ENCODE measurements around the gene BTBD1. TPM values are rescaled to one million over a fixed set of nuclear protein-coding genes. Genes with fewer than 3 reads are reported as not detected.

Gene BTBD1
- total RNA-seq, 2 donors from 2014 or later, result 56.7 to 63.6 TPM

DNA sequence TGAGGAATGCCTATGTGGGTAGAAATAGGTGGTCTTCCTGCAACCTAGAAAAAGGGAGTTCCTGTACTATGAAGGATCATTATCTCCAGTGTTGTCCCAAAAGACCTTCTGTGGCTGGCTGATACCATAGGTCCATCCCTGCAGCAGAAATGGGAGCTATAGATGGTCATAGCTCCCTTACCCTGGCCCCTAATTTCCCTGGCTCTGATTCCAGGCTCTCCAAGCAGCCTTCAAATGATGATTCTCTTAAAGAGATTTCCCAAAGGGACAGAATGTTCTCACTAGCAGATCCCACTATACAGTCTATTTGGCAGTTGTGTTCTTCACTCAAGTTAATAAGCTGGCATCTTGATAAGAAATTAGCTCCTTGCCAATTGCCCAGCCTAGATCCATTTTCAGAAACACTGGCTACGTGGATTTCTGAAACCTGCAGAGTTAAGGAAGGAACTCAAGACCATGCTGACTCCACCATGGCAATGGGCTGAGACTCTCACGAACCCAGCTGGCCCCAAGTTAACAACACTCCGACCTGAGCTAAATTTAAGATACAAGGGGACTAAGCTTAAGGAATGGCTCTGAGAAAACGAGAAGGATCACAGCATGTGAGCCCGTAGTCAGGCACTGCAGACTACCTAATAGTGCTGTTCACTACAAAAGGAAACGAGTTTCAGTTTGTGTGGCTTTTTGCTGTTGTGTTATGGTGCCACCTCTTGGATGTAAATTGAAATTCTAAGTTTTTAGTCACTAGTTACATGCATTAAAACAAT is 67.0 kb downstream of the BTBD1 start:
- H3K27ac ChIP-seq, result no peak overlapping the region
- no peaks in the 10 kb centered on the region for H3K27me3 ChIP-seq
- no peaks in the 10 kb centered on the region for H3K9me3 ChIP-seq
- TF ChIP-seq, protein P1, sequence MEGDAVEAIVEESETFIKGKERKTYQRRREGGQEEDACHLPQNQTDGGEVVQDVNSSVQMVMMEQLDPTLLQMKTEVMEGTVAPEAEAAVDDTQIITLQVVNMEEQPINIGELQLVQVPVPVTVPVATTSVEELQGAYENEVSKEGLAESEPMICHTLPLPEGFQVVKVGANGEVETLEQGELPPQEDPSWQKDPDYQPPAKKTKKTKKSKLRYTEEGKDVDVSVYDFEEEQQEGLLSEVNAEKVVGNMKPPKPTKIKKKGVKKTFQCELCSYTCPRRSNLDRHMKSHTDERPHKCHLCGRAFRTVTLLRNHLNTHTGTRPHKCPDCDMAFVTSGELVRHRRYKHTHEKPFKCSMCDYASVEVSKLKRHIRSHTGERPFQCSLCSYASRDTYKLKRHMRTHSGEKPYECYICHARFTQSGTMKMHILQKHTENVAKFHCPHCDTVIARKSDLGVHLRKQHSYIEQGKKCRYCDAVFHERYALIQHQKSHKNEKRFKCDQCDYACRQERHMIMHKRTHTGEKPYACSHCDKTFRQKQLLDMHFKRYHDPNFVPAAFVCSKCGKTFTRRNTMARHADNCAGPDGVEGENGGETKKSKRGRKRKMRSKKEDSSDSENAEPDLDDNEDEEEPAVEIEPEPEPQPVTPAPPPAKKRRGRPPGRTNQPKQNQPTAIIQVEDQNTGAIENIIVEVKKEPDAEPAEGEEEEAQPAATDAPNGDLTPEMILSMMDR (IDR thresholded peaks at IDR 0.05), result peak; percentile 29
- H3K36me3 ChIP-seq, result no peaks in the 10 kb centered on the region
- H3K4me3 ChIP-seq, result no peak overlapping the region
- intact Hi-C loops (cut with DNase I), result loop anchor here (2.0 kb wide), 1 partner anchor 151 kb away; no protein-coding TSS in a partner anchor
- H3K4me1 ChIP-seq, result no peaks in the 10 kb centered on the region
- DNase-seq, result no peak
- H3K9ac ChIP-seq (ENCODE audit: low read depth in 2 of 2, low read length in 2 of 2), result peak overlapping the region; percentile 19 to 58

DNA sequence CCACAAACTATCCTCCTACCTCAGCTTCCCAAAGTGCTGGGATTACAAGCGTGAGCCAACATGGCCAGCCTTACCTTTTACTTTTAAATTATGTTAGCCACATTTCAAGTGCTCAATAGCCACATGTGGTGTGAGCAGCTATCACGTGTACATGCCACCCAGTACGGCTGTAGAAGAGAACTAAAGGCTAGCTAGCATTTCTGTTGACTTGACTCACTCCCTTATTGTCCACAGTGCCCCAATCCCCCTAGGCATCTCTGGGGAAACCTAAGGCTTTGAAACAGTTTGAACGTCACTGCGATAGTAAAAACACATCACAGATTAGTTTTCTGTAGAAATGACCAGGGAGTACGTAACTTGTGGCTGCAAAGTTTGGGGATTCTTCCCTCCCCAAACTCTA is 67.6 kb downstream of the BTBD1 start:
- Histone ChIP-seq H3K9ac (ENCODE audit: low read depth in 2 of 2, low read length in 2 of 2) (no peak overlapping the region), H3K4me1 (no peaks in the 10 kb centered on the region), H3K4me3 (no peak overlapping the region), H3K9me3 (no peaks in the 10 kb centered on the region), H3K36me3 (no peaks in the 10 kb centered on the region), H3K27me3 (no peaks in the 10 kb centered on the region), H3K27ac (no peak overlapping the region)
- DNase-seq, result no peak
- intact Hi-C loops (cut with DNase I), result no loop called here
- TF ChIP-seq, protein P1 (IDR thresholded peaks at IDR 0.05), result no peak

DNA sequence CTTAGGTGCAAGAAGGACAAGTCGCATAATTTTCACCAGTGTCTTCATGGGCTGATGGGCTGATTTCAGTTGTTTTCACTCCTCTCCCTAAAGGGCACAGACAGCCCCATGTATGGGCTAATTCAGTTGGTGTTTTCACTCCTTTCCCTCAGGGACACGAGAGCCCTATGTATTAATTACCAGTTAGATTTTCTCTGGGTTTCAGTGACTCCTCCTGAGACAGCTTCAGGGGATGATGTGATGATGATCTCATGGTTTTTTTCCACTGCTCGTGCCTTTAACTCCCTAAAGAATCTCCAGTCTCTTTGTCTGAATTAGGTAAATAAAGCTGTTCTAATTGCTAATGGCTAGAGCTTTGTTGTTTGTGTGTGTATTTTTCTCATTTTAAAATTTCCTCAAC is 71.1 kb downstream of the BTBD1 start:
- Histone ChIP-seq H3K9me3 (no peaks in the 10 kb centered on the region), H3K27me3 (no peaks in the 10 kb centered on the region), H3K4me1 (no peaks in the 10 kb centered on the region), H3K36me3 (no peaks in the 10 kb centered on the region), H3K27ac (no peak overlapping the region), H3K9ac (ENCODE audit: low read depth in 2 of 2, low read length in 2 of 2) (no peak overlapping the region), H3K4me3 (no peak overlapping the region)
- no peak for DNase-seq
- intact Hi-C loops (cut with DNase I), result no loop called here
- TF ChIP-seq, protein P1 (IDR thresholded peaks at IDR 0.05), result no peak

DNA sequence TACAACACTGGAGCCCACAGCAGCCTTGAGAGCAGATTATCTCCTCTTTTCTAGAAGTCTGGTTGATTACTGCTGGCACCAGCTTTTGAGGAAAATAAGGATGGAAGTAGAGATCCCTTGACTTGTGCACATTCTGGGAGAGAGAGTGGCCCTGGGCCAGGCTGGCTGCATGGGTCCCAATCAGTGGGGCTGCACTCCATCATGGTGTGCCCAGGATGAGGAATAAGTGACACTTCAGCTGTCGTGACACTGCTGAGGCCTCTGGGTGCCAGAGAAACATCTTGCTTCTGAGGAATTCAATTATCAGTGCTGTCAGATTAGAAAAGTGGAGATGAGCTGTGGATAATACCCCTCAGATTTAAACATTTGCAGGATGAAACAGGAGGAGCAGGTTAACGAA is 72.0 kb downstream of the BTBD1 start:
- H3K36me3 ChIP-seq, result no peaks in the 10 kb centered on the region
- H3K9me3 ChIP-seq, result no peaks in the 10 kb centered on the region
- intact Hi-C loops (cut with DNase I), result no loop called here
- no peaks in the 10 kb centered on the region for H3K27me3 ChIP-seq
- H3K27ac ChIP-seq, result no peak overlapping the region
- no peak overlapping the region for H3K4me3 ChIP-seq
- H3K4me1 ChIP-seq, result no peaks in the 10 kb centered on the region
- no peak for DNase-seq
- TF ChIP-seq, protein P1 (IDR thresholded peaks at IDR 0.05), result no peak
- H3K9ac ChIP-seq (ENCODE audit: low read depth in 2 of 2, low read length in 2 of 2), result no peak overlapping the region

DNA sequence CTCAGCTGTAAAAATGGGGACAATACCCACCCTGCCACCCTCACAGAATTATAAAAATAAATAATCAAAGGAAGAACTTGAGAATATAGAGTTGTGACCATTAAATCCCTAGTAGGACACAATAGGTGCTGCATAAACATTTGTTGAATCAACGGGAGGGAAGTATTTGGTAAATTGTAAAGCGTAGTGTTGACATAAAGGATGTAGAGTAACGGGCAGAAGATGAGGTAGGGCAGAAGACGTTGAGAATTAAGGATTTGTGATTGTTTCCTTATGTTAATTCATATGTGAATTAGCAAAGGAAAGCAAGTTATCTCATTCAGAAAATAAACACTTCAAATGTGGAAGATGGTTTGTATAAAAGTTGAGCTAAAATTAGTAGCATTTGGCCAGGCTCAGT is 73.9 kb downstream of the BTBD1 start:
- Histone ChIP-seq H3K36me3 (no peaks in the 10 kb centered on the region), H3K4me3 (no peak overlapping the region), H3K27ac (no peak overlapping the region), H3K27me3 (no peaks in the 10 kb centered on the region), H3K9ac (ENCODE audit: low read depth in 2 of 2, low read length in 2 of 2) (no peak overlapping the region), H3K9me3 (no peaks in the 10 kb centered on the region), H3K4me1 (no peaks in the 10 kb centered on the region)
- DNase-seq, result no peak
- TF ChIP-seq, protein P1 (IDR thresholded peaks at IDR 0.05), result no peak
- intact Hi-C loops (cut with DNase I), result no loop called here

Data from colonic mucosa (tissue), 4 donors.